Measurements from ENCODE around the gene MVD. TPM values are rescaled to one million over a fixed set of nuclear protein-coding genes. Genes with fewer than 3 reads are reported as not detected.
"Not testable (repeated sequence)": the region's sequence is repeated elsewhere in the genome, so short reads cannot be mapped to it uniquely, and the experiment has no call there.

Gene MVD
- total RNA-seq, 1 experiment from 2014 or later: 141 TPM

DNA sequence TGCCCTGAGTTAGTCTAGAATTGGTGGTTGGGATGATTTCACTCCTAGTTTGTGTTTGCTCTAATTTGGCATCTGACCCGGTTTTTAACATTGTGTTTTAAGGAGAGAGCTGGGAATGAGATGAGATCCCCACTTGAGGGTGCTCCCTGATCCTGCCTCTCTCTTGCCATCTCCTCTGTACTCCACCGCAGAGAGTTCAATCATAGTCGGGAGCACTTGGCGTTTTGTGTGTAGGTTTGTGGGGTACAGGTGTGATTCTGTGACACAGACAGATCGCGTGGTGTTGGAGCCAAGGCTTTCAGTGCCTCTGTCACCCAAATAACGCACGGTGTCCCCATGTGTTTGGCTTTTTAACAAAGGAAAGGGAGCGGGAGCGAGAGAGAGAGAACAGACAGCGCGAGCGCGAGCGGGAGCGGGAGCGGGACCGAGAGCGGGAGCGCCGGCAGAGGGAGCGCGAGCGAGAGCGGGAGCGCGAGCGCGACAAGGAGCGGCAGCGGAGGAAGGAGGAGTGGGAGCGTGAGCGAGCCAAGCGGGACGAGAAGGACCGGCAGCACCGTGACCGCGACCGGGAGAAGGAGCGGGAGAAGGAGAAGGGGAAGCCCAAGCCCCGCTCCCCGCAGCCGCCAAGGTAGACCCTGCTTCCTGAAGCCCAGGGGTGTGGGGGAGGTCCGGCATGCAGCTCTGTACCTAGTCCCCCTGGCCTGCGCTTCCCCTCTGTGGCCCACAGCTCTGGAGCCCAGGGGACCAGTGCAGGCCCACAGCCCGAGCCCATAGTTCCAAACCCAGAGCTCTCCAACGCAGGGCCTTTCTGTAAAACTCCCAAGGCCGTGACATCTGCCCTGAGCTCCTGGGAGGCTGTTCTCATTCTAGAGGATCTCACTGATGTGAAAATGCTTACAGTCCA is 51.7 kb downstream of the MVD start:
- peaks cover 2% of the 10 kb centered on the region; the same call in 1 of the 2 replicates for H3K36me3 ChIP-seq (ENCODE audit: control insufficient read depth, insufficient read depth, low read length)
- H3K4me3 ChIP-seq (ENCODE audit: low read depth, low read length): no peak overlapping the region
- Mint-ChIP-seq H3K4me1 (ENCODE audit: low read depth, unreplicated experiment) (peaks cover 9% of the 10 kb centered on the region), H3K36me3 (ENCODE audit: insufficient read depth, unreplicated experiment) (peaks cover 79% of the 10 kb centered on the region), H3K27ac (ENCODE audit: unreplicated experiment) (no peak overlapping the region), H3K27me3 (ENCODE audit: insufficient read depth, unreplicated experiment) (no peaks in the 10 kb centered on the region), H3K9me3 (ENCODE audit: unreplicated experiment) (no peaks in the 10 kb centered on the region), H3K4me3 (ENCODE audit: unreplicated experiment) (no peak overlapping the region)
- no peaks in the 10 kb centered on the region for H3K4me1 ChIP-seq
- no peak for DNase-seq
- no TSS peak for BruUV-seq (replicated peaks)
- no peaks in the 10 kb centered on the region for H3K27me3 ChIP-seq (replicated peaks; ENCODE audit: control insufficient read depth, insufficient read depth, low read length)
- intact Hi-C loops (cut with micrococcal nuclease; ENCODE audit: unreplicated experiment): no loop called here
- ChIA-PET CTCF (no interaction called here), POLR2A (no interaction called here)
- TF ChIP-seq, protein P1, sequence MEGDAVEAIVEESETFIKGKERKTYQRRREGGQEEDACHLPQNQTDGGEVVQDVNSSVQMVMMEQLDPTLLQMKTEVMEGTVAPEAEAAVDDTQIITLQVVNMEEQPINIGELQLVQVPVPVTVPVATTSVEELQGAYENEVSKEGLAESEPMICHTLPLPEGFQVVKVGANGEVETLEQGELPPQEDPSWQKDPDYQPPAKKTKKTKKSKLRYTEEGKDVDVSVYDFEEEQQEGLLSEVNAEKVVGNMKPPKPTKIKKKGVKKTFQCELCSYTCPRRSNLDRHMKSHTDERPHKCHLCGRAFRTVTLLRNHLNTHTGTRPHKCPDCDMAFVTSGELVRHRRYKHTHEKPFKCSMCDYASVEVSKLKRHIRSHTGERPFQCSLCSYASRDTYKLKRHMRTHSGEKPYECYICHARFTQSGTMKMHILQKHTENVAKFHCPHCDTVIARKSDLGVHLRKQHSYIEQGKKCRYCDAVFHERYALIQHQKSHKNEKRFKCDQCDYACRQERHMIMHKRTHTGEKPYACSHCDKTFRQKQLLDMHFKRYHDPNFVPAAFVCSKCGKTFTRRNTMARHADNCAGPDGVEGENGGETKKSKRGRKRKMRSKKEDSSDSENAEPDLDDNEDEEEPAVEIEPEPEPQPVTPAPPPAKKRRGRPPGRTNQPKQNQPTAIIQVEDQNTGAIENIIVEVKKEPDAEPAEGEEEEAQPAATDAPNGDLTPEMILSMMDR (IDR thresholded peaks at IDR 0.05; ENCODE audit: insufficient read depth in 1 of 2, low read depth in 1 of 2, low read length in 1 of 2, severe bottlenecking in 1 of 2, unreplicated experiment in 1 of 2): no peak
- H3K9me3 ChIP-seq: no peaks in the 10 kb centered on the region

GRCh38 chr16:88610080-88610479 is 52.8 kb downstream of the MVD start:
- H3K36me3 Mint-ChIP-seq (ENCODE audit: insufficient read depth, unreplicated experiment): peaks cover 82% of the 10 kb centered on the region
- BruUV-seq (replicated peaks): no TSS peak
- intact Hi-C loops (cut with micrococcal nuclease; ENCODE audit: unreplicated experiment): no loop called here
- Histone ChIP-seq H3K27me3 (replicated peaks; ENCODE audit: control insufficient read depth, insufficient read depth, low read length) (no peaks in the 10 kb centered on the region), H3K9me3 (no peaks in the 10 kb centered on the region), H3K36me3 (ENCODE audit: control insufficient read depth, insufficient read depth, low read length) (peaks cover 2% of the 10 kb centered on the region; the same call in 1 of the 2 replicates), H3K4me3 (ENCODE audit: low read depth, low read length) (no peak overlapping the region), H3K4me1 (no peaks in the 10 kb centered on the region)
- ChIA-PET CTCF (interaction anchor here (0.6 to 1.4 kb wide), 3 partner anchors 9 to 65 kb away, joined by 4 to 11 read pairs (median 5); no protein-coding TSS in a partner anchor), POLR2A (no interaction called here)
- no peak overlapping the region for H3K27ac Mint-ChIP-seq (ENCODE audit: unreplicated experiment)
- H3K9me3 Mint-ChIP-seq (ENCODE audit: unreplicated experiment): no peaks in the 10 kb centered on the region
- TF ChIP-seq, protein P1 (IDR thresholded peaks at IDR 0.05; ENCODE audit: insufficient read depth in 1 of 2, low read depth in 1 of 2, low read length in 1 of 2, severe bottlenecking in 1 of 2, unreplicated experiment in 1 of 2): peak; percentile 32 to 45
- DNase-seq: no peak
- H3K27me3 Mint-ChIP-seq (ENCODE audit: insufficient read depth, unreplicated experiment): no peaks in the 10 kb centered on the region
- H3K4me3 Mint-ChIP-seq (ENCODE audit: unreplicated experiment): no peak overlapping the region
- H3K4me1 Mint-ChIP-seq (ENCODE audit: low read depth, unreplicated experiment): peaks cover 6% of the 10 kb centered on the region

GRCh38 chr16:88609426-88609825 is 53.5 kb downstream of the MVD start:
- H3K36me3 Mint-ChIP-seq (ENCODE audit: insufficient read depth, unreplicated experiment): peaks cover 78% of the 10 kb centered on the region
- H3K4me3 Mint-ChIP-seq (ENCODE audit: unreplicated experiment); H3K9me3 ChIP-seq; BruUV-seq (replicated peaks); H3K4me1 Mint-ChIP-seq (ENCODE audit: low read depth, unreplicated experiment); POLR2A ChIA-PET; H3K27me3 Mint-ChIP-seq (ENCODE audit: insufficient read depth, unreplicated experiment); H3K36me3 ChIP-seq (ENCODE audit: control insufficient read depth, insufficient read depth, low read length); H3K27me3 ChIP-seq (replicated peaks; ENCODE audit: control insufficient read depth, insufficient read depth, low read length); H3K4me3 ChIP-seq (ENCODE audit: low read depth, low read length); H3K4me1 ChIP-seq; H3K27ac Mint-ChIP-seq (ENCODE audit: unreplicated experiment); H3K9me3 Mint-ChIP-seq (ENCODE audit: unreplicated experiment); intact Hi-C loops (cut with micrococcal nuclease; ENCODE audit: unreplicated experiment); DNase-seq: not testable (repeated sequence)
- CTCF ChIA-PET: interaction anchor here (1.2 to 1.4 kb wide), 2 partner anchors 9 to 24 kb away, joined by 4 to 5 read pairs; no protein-coding TSS in a partner anchor

All from Caco-2 (cell line).